Measurements from ENCODE around the gene LZTS3.

The LZTS3 gene

GRCh38 chr20:3181270-3181669, 7.9 kb upstream of the LZTS3 start:
- no peaks in the 10 kb centered on the region for H4K20me1 ChIP-seq (ENCODE audit: insufficient read depth, low read length)
- no peaks in the 10 kb centered on the region for H3K9me3 ChIP-seq (ENCODE audit: insufficient read depth, low read length, severe bottlenecking)
- no peaks in the 10 kb centered on the region for H3K4me1 ChIP-seq (ENCODE audit: insufficient read depth, low read length)
- H2AFZ ChIP-seq (ENCODE audit: low read depth, low read length) = no peak overlapping the region
- H3K9ac ChIP-seq (ENCODE audit: low read depth, low read length) = no peak overlapping the region
- H3K4me2 ChIP-seq (ENCODE audit: insufficient read depth, low read length) = no peak overlapping the region
- H3K36me3 ChIP-seq (ENCODE audit: insufficient read depth, low read length) = no peaks in the 10 kb centered on the region
- no peaks in the 10 kb centered on the region for H3K79me2 ChIP-seq (ENCODE audit: insufficient read depth, low read length)
- H3K27ac ChIP-seq (ENCODE audit: low read length) = no peak overlapping the region
- DNase-seq (no peak), ATAC-seq (ENCODE audit: insufficient read depth, low read depth) (no peak)
- H3K27me3 ChIP-seq (ENCODE audit: insufficient read depth, low read length, poor library complexity) = no peaks in the 10 kb centered on the region
- H3K4me3 ChIP-seq (ENCODE audit: low read depth in 1 of 2, low read length in 2 of 2) = no peak overlapping the region
- TF ChIP-seq EZH2 (IDR thresholded peaks at IDR 0.05; ENCODE audit: borderline replicate concordance, low read depth, low read length, severe bottlenecking) = no peak
- TF ChIP-seq CTCF (IDR thresholded peaks at IDR 0.05; ENCODE audit: borderline replicate concordance, extremely low read depth, low read length, poor library complexity, severe bottlenecking) = no peak

- Histone ChIP-seq H2AFZ (ENCODE audit: low read depth, low read length) (no peak overlapping the region), H3K9ac (ENCODE audit: low read depth, low read length) (no peak overlapping the region), H3K27me3 (ENCODE audit: insufficient read depth, low read length, poor library complexity) (no peaks in the 10 kb centered on the region), H3K9me3 (ENCODE audit: insufficient read depth, low read length, severe bottlenecking) (no peaks in the 10 kb centered on the region), H4K20me1 (ENCODE audit: insufficient read depth, low read length) (no peaks in the 10 kb centered on the region), H3K4me2 (ENCODE audit: insufficient read depth, low read length) (no peak overlapping the region), H3K36me3 (ENCODE audit: insufficient read depth, low read length) (no peaks in the 10 kb centered on the region), H3K79me2 (ENCODE audit: insufficient read depth, low read length) (no peaks in the 10 kb centered on the region), H3K27ac (ENCODE audit: low read length) (no peak overlapping the region), H3K4me1 (ENCODE audit: insufficient read depth, low read length) (no peaks in the 10 kb centered on the region), H3K4me3 (ENCODE audit: low read depth in 1 of 2, low read length in 2 of 2) (no peak overlapping the region)
- TF ChIP-seq CTCF (IDR thresholded peaks at IDR 0.05; ENCODE audit: borderline replicate concordance, extremely low read depth, low read length, poor library complexity, severe bottlenecking) (no peak), EZH2 (IDR thresholded peaks at IDR 0.05; ENCODE audit: borderline replicate concordance, low read depth, low read length, severe bottlenecking) (no peak)
- ATAC-seq (ENCODE audit: insufficient read depth, low read depth) = no peak
- no peak for DNase-seq
These were observed 7.0 kb upstream of the LZTS3 start for GRCh38 chr20:3180319-3180718.

DNA sequence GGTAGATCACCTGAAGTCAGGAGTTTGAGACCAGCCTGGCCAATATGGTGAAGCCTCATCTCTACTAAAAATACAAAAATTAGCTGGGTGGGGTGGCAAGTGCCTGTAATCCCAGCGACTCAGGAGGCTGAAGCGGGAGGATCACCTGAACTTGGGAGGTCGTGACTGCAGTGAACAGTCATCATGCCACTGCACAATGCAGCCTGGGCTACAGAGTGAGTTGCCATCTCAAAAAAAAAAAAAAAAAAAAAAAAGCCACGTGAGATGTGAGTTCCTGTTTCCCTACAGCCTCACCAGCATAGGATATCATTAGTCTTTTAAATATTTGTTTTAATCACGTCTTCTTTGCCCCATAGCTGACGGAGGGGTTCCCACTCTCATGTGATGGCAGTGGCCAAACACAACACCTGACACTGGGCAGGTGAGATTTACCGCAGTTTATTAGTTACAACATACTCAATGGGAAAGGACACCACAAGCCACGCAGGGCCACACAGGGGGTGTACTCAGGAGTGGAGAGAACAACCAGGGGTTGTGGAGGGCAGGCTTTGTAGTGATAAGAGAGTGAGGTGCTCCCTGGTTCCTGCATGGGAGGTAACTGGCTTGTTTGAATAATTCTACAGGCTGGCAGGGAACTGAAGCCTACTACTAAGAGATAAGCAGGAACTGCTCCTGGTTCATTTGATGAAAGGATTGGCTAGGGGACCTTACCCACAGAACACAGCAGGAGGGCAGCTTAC, 4.6 kb upstream of the LZTS3 start:
- TF ChIP-seq CTCF (IDR thresholded peaks at IDR 0.05; ENCODE audit: borderline replicate concordance, extremely low read depth, low read length, poor library complexity, severe bottlenecking) = no peak
- TF ChIP-seq EZH2 (IDR thresholded peaks at IDR 0.05; ENCODE audit: borderline replicate concordance, low read depth, low read length, severe bottlenecking) = no peak
- peaks cover 13% of the 10 kb centered on the region for H3K4me1 ChIP-seq (ENCODE audit: insufficient read depth, low read length)
- ATAC-seq (ENCODE audit: insufficient read depth, low read depth) (no peak), DNase-seq (no peak)
- no peaks in the 10 kb centered on the region for H4K20me1 ChIP-seq (ENCODE audit: insufficient read depth, low read length)
- H3K4me2 ChIP-seq (ENCODE audit: insufficient read depth, low read length) = no peak overlapping the region
- no peak overlapping the region for H3K9ac ChIP-seq (ENCODE audit: low read depth, low read length)
- no peaks in the 10 kb centered on the region for H3K79me2 ChIP-seq (ENCODE audit: insufficient read depth, low read length)
- no peak overlapping the region for H3K27ac ChIP-seq (ENCODE audit: low read length)
- no peaks in the 10 kb centered on the region for H3K36me3 ChIP-seq (ENCODE audit: insufficient read depth, low read length)
- H3K27me3 ChIP-seq (ENCODE audit: insufficient read depth, low read length, poor library complexity) = peaks cover 7% of the 10 kb centered on the region
- no peaks in the 10 kb centered on the region for H3K9me3 ChIP-seq (ENCODE audit: insufficient read depth, low read length, severe bottlenecking)
- no peak overlapping the region for H3K4me3 ChIP-seq (ENCODE audit: low read depth in 1 of 2, low read length in 2 of 2)
- no peak overlapping the region for H2AFZ ChIP-seq (ENCODE audit: low read depth, low read length)
